GM18526 (cell line): ENCODE measurements around the gene CCDC33.
A peak's percentile ranks its signal among the peaks of the same experiment; 100 is the strongest.

Experiments
- POLR2A ChIP-seq: IDR thresholded peaks from 3 replicates; pipeline ENCODE4 v1.6.1; 2011; ENCODE audit not compliant: insufficient read length; ENCODE audit errors: extremely low read depth

Gene CCDC33

DNA sequence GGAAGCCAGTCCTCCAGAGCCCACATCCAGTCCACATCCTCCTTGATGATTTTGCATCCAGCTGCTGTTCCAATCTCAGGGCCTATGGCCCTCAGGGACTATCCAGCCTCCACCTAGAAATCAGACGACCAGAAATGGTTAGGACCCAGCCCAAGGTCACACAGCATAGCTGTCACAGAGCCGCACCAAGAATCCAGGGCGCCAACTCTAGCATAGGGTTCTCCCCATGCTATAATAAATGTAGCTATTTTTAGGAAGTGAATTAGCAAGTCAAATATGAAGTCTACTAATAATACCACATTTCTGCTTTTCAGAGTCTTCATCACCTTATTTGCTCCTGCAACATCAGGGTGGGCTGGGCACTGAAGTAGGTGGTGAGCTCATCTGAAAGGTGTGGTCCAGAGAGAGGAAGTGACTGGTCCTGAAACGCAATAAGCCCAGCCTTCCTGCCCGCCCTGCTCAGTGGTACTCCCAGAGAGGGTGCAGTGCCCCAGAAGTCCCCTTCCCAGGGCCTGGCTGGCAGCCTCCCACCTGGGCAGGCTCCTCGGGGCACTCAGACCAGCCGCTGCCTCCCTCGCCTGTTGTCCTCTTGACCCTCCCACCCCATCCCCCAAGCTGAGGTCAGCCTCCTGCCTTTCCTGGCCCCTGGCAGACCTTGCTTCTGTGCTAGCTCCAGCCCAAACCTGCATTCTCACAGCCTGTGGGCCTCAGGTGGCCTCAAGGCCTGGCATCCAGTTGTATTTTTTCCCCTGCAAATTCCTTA is 148.9 kb downstream of the CCDC33 start:
- peak; percentile 82 for TF ChIP-seq POLR2A

DNA sequence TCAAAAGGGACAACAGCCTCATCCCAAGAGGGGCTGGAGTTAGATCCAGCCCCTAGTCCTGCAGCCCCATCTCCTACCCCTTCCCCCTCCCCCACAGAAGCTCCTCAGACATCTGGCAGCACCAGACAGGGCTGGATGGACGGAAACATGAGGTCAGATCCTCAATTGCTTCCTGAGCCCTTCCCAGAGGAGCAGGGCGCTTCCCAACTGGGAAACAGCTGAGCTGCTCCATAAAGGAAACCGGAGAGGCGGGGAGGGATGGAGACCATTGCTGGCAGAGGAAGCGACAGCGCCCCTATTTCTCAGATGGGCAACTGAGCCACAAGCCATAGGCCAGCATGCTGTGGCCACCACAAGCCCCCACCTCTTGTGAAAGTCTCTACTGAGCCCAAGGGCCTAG is 149.6 kb downstream of the CCDC33 start:
- no peak for TF ChIP-seq POLR2A
